ENCODE data around the gene STRIP1.

Gene STRIP1

GRCh38 chr1:110056285-110056683 is 21.9 kb downstream of the STRIP1 start:
- no peak for TF ChIP-seq EZH2 (optimal IDR thresholded peaks at IDR 0.05; ENCODE audit: low read depth, low read length)
- no peak for TF ChIP-seq EZH2phosphoT487 (IDR thresholded peaks at IDR 0.05; ENCODE audit: low read length)
- TF ChIP-seq, protein P1, sequence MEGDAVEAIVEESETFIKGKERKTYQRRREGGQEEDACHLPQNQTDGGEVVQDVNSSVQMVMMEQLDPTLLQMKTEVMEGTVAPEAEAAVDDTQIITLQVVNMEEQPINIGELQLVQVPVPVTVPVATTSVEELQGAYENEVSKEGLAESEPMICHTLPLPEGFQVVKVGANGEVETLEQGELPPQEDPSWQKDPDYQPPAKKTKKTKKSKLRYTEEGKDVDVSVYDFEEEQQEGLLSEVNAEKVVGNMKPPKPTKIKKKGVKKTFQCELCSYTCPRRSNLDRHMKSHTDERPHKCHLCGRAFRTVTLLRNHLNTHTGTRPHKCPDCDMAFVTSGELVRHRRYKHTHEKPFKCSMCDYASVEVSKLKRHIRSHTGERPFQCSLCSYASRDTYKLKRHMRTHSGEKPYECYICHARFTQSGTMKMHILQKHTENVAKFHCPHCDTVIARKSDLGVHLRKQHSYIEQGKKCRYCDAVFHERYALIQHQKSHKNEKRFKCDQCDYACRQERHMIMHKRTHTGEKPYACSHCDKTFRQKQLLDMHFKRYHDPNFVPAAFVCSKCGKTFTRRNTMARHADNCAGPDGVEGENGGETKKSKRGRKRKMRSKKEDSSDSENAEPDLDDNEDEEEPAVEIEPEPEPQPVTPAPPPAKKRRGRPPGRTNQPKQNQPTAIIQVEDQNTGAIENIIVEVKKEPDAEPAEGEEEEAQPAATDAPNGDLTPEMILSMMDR (IDR thresholded peaks at IDR 0.05; ENCODE audit: low read length) = no peak
- H3K4me2 ChIP-seq (ENCODE audit: low read depth, low read length) = no peak overlapping the region
- DNase-seq = no peak
- H3K79me2 ChIP-seq (ENCODE audit: low read length) = no peaks in the 10 kb centered on the region
- no peaks in the 10 kb centered on the region for H3K4me1 ChIP-seq (ENCODE audit: low read length)
- H3K4me3 ChIP-seq (ENCODE audit: low read length) = no peak overlapping the region
- H3K36me3 ChIP-seq (replicated peaks; ENCODE audit: insufficient read depth, low read length) = no peaks in the 10 kb centered on the region
- H3F3A ChIP-seq (ENCODE audit: insufficient read depth, low read length) = no peaks in the 10 kb centered on the region
- H3K27me3 ChIP-seq (replicated peaks; ENCODE audit: insufficient read depth, low read length) = no peaks in the 10 kb centered on the region
- no peak overlapping the region for H3K9ac ChIP-seq (ENCODE audit: low read length)
- H4K20me1 ChIP-seq (ENCODE audit: insufficient read depth, low read length) = no peaks in the 10 kb centered on the region
- H2AFZ ChIP-seq (ENCODE audit: low read length) = no peak overlapping the region
- H3K27ac ChIP-seq (ENCODE audit: low read length) = no peak overlapping the region
- no peaks in the 10 kb centered on the region for H3K9me3 ChIP-seq (replicated peaks; ENCODE audit: insufficient read depth, low read length)
- H3K9me2 ChIP-seq (replicated peaks; ENCODE audit: insufficient read depth, low read length) = no peaks in the 10 kb centered on the region

DNA sequence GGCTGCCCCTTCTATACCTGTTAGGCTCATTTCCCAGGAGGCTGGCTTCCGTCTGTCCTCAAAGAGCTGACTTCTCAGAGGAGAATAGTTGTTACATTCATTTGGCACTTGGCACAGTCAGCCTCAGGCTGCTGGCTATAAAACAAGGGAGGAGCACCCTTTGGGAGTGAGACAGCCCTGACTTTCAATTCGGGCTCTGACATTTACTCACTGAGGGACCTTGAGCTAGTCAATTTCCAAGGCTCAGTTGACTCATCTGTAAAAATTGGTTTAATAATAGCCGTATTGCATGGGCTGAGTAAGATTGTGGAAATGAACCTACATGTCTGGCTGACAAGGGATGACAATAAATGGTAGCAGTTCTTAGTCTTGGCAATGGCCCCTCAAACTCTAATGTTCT is 22.4 kb downstream of the STRIP1 start:
- Histone ChIP-seq H3K4me2 (ENCODE audit: low read depth, low read length) (no peak overlapping the region), H3K9ac (ENCODE audit: low read length) (no peak overlapping the region), H3K9me2 (replicated peaks; ENCODE audit: insufficient read depth, low read length) (no peaks in the 10 kb centered on the region), H3K4me1 (ENCODE audit: low read length) (no peaks in the 10 kb centered on the region), H4K20me1 (ENCODE audit: insufficient read depth, low read length) (no peaks in the 10 kb centered on the region), H3K79me2 (ENCODE audit: low read length) (no peaks in the 10 kb centered on the region), H3K4me3 (ENCODE audit: low read length) (no peak overlapping the region), H3K36me3 (replicated peaks; ENCODE audit: insufficient read depth, low read length) (no peaks in the 10 kb centered on the region), H3K9me3 (replicated peaks; ENCODE audit: insufficient read depth, low read length) (no peaks in the 10 kb centered on the region), H2AFZ (ENCODE audit: low read length) (no peak overlapping the region), H3F3A (ENCODE audit: insufficient read depth, low read length) (no peaks in the 10 kb centered on the region), H3K27ac (ENCODE audit: low read length) (no peak overlapping the region), H3K27me3 (replicated peaks; ENCODE audit: insufficient read depth, low read length) (no peaks in the 10 kb centered on the region)
- no peak for DNase-seq
- no peak for TF ChIP-seq EZH2 (optimal IDR thresholded peaks at IDR 0.05; ENCODE audit: low read depth, low read length)
- TF ChIP-seq, protein P1 (IDR thresholded peaks at IDR 0.05; ENCODE audit: low read length) = no peak
- TF ChIP-seq EZH2phosphoT487 (IDR thresholded peaks at IDR 0.05; ENCODE audit: low read length) = no peak

DNA sequence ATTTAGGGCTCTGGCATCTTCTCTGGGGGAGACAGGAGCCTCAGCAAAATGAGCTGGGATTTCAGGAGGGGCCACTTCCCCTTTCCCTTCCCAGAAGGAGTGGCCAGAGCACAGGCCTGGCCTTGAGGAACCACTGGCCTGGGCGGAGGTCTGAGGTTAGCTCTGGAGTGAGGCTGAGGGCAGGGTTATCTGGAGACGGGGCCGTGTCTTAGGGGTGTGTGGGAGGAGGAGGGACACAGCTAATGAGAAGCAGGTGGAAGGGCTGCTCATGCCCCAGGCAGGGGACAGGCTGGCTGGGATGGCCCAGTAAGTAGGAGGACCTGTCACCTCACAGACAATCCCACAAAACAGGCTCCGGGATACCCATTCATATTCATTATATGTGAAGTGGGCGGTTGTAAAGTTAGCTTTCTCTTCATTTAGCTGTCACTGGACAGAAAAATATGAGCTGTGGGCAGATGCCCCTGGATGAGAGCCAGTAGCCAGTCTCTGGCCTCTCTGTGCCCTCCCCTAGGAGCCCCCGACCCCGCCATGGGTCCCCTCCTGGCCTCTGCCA is 23.6 kb downstream of the STRIP1 start:
- Histone ChIP-seq H3K9me2 (replicated peaks; ENCODE audit: insufficient read depth, low read length) (no peaks in the 10 kb centered on the region), H3K4me1 (ENCODE audit: low read length) (no peaks in the 10 kb centered on the region), H3K4me3 (ENCODE audit: low read length) (no peak overlapping the region), H3K9me3 (replicated peaks; ENCODE audit: insufficient read depth, low read length) (no peaks in the 10 kb centered on the region), H4K20me1 (ENCODE audit: insufficient read depth, low read length) (no peaks in the 10 kb centered on the region), H3K79me2 (ENCODE audit: low read length) (no peaks in the 10 kb centered on the region), H3K36me3 (replicated peaks; ENCODE audit: insufficient read depth, low read length) (no peaks in the 10 kb centered on the region), H2AFZ (ENCODE audit: low read length) (no peak overlapping the region), H3K4me2 (ENCODE audit: low read depth, low read length) (no peak overlapping the region), H3K27me3 (replicated peaks; ENCODE audit: insufficient read depth, low read length) (no peaks in the 10 kb centered on the region), H3F3A (ENCODE audit: insufficient read depth, low read length) (no peaks in the 10 kb centered on the region), H3K27ac (ENCODE audit: low read length) (no peak overlapping the region), H3K9ac (ENCODE audit: low read length) (no peak overlapping the region)
- no peak for DNase-seq
- TF ChIP-seq, protein P1 (IDR thresholded peaks at IDR 0.05; ENCODE audit: low read length) = no peak
- TF ChIP-seq EZH2 (optimal IDR thresholded peaks at IDR 0.05; ENCODE audit: low read depth, low read length) (no peak), EZH2phosphoT487 (IDR thresholded peaks at IDR 0.05; ENCODE audit: low read length) (no peak)

Data from MM.1S (cell line).